ENCODE measurements around the gene MINK1. TPM values are rescaled to one million over a fixed set of nuclear protein-coding genes. Genes with fewer than 3 reads are reported as not detected.
A peak's percentile ranks its signal among the peaks of the same experiment; 100 is the strongest.

Gene MINK1
- total and polyA plus RNA-seq, 2 of the 13 experiments (the other 11 are each of a cell fraction or from before 2014, with no cell fraction given): 17.2 to 63.9 TPM

- TF ChIP-seq ZNF589 (CRISPR knock-in tag; conservative IDR thresholded peaks at IDR 0.05) (no peak), IRF2 (CRISPR knock-in tag; IDR thresholded peaks at IDR 0.05) (peak; percentile 51; the same call in 1 of the 2 replicates), AGO2 (optimal IDR thresholded peaks at IDR 0.05; ENCODE audit: low read depth, low read length) (peak; percentile 90), MED1 (CRISPR knock-in tag; IDR thresholded peaks at IDR 0.05) (peak; percentile 9; the same call in 1 of the 2 replicates), RFX3 (CRISPR knock-in tag; IDR thresholded peaks at IDR 0.05) (no peak), THAP11 (CRISPR knock-in tag; IDR thresholded peaks at IDR 0.05) (peak; percentile 50), ARID3A (IDR thresholded peaks at IDR 0.05; ENCODE audit: low read depth, low read length) (no peak), TMF1 (CRISPR knock-in tag; IDR thresholded peaks at IDR 0.05; ENCODE audit: low read depth) (no peak), MYPOP (CRISPR knock-in tag; IDR thresholded peaks at IDR 0.05) (no peak), ZBTB38 (CRISPR knock-in tag; IDR thresholded peaks at IDR 0.05) (peak; percentile 89), ZFX (CRISPR knock-in tag; IDR thresholded peaks at IDR 0.05; ENCODE audit: low read depth) (peak; percentile 78), ELF3 (CRISPR knock-in tag; IDR thresholded peaks at IDR 0.05) (0 out of 2 replicates have a peak, but pooled peaks have one; percentile 19), ZFY (CRISPR knock-in tag; IDR thresholded peaks at IDR 0.05) (peak; percentile 47; the same call in 1 of the 2 replicates), ADNP (CRISPR knock-in tag; IDR thresholded peaks at IDR 0.05) (no peak), HMG20A (CRISPR knock-in tag; IDR thresholded peaks at IDR 0.05; ENCODE audit: borderline replicate concordance) (no peak), NONO (IDR thresholded peaks at IDR 0.05) (no peak), NONO (CRISPR knock-in tag; conservative IDR thresholded peaks at IDR 0.05) (peak; percentile 36; the same call in 1 of the 2 replicates), CBFB (CRISPR knock-in tag; IDR thresholded peaks at IDR 0.05) (0 out of 2 replicates have a peak, but pooled peaks have one; percentile 25), CBX5 (CRISPR knock-in tag; IDR thresholded peaks at IDR 0.05; ENCODE audit: borderline replicate concordance) (peak; percentile 42; the same call in 1 of the 2 replicates), FOXO1 (CRISPR knock-in tag; IDR thresholded peaks at IDR 0.05) (no peak), ZNF781 (CRISPR knock-in tag; IDR thresholded peaks at IDR 0.05; ENCODE audit: borderline replicate concordance, not compliant biosample characterization) (peak; percentile 55), SMARCC2 (IDR thresholded peaks at IDR 0.05) (no peak), POLR2AphosphoS5 (IDR thresholded peaks at IDR 0.05; ENCODE audit: low read depth, low read length) (peak; percentile 35; the same call in 1 of the 2 replicates)
- TF ChIP-seq, protein P1, sequence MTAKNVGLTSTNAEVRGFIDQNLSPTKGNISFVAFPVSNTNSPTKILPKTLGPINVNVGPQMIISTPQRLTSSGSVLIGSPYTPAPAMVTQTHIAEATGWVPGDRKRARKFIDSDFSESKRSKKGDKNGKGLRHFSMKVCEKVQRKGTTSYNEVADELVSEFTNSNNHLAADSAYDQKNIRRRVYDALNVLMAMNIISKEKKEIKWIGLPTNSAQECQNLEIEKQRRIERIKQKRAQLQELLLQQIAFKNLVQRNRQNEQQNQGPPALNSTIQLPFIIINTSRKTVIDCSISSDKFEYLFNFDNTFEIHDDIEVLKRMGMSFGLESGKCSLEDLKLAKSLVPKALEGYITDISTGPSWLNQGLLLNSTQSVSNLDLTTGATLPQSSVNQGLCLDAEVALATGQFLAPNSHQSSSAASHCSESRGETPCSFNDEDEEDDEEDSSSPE (CRISPR knock-in tag; IDR thresholded peaks at IDR 0.05): 0 out of 2 replicates have a peak, but pooled peaks have one; percentile 25
- TF ChIP-seq, protein P2, sequence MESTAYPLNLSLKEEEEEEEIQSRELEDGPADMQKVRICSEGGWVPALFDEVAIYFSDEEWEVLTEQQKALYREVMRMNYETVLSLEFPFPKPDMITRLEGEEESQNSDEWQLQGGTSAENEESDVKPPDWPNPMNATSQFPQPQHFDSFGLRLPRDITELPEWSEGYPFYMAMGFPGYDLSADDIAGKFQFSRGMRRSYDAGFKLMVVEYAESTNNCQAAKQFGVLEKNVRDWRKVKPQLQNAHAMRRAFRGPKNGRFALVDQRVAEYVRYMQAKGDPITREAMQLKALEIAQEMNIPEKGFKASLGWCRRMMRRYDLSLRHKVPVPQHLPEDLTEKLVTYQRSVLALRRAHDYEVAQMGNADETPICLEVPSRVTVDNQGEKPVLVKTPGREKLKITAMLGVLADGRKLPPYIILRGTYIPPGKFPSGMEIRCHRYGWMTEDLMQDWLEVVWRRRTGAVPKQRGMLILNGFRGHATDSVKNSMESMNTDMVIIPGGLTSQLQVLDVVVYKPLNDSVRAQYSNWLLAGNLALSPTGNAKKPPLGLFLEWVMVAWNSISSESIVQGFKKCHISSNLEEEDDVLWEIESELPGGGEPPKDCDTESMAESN (CRISPR knock-in tag; conservative IDR thresholded peaks at IDR 0.05): peak; percentile 72; the same call in 1 of the 2 replicates
Observed at GRCh38 chr17:4934173-4934979, 101.2 kb downstream of the MINK1 start (continued).
